ENCODE results near the gene BLNK. TPM values are rescaled to one million over a fixed set of nuclear protein-coding genes. Genes with fewer than 3 reads are reported as not detected.

The BLNK gene
- total and polyA plus RNA-seq, 2 experiments from 2014 or later = 0.32 TPM; not detected in 1

- Histone ChIP-seq H3K36me3 (no peaks in the 10 kb centered on the region), H3K4me1 (ENCODE audit: low read depth) (peaks cover 5% of the 10 kb centered on the region), H3K27me3 (no peaks in the 10 kb centered on the region), H3K27ac (no peak overlapping the region), H3K9me3 (ENCODE audit: low read depth) (no peaks in the 10 kb centered on the region), H3K4me3 (no peak overlapping the region)
- DNase-seq (ENCODE audit: low read depth in 1 of 2, low spot score in 1 of 2) = no peak
- TF ChIP-seq CTCF (IDR thresholded peaks at IDR 0.05; ENCODE audit: low read depth, low read length) = no peak
These were observed 5.1 kb downstream of the BLNK start for GRCh38 chr10:96266118-96266770.

GRCh38 chr10:96264938-96265337 is 6.4 kb downstream of the BLNK start:
- Histone ChIP-seq H3K9me3 (ENCODE audit: low read depth) (no peaks in the 10 kb centered on the region), H3K27ac (no peak overlapping the region), H3K4me1 (ENCODE audit: low read depth) (peaks cover 4% of the 10 kb centered on the region), H3K27me3 (no peaks in the 10 kb centered on the region), H3K4me3 (no peak overlapping the region), H3K36me3 (no peaks in the 10 kb centered on the region)
- DNase-seq (ENCODE audit: low read depth in 1 of 2, low spot score in 1 of 2) = no peak
- no peak for TF ChIP-seq CTCF (IDR thresholded peaks at IDR 0.05; ENCODE audit: low read depth, low read length)

GRCh38 chr10:96263669-96264068 is 7.7 kb downstream of the BLNK start:
- Histone ChIP-seq H3K9me3 (ENCODE audit: low read depth) (no peaks in the 10 kb centered on the region), H3K36me3 (no peaks in the 10 kb centered on the region), H3K4me3 (no peak overlapping the region), H3K4me1 (ENCODE audit: low read depth) (peaks cover 7% of the 10 kb centered on the region), H3K27ac (no peak overlapping the region), H3K27me3 (no peaks in the 10 kb centered on the region)
- DNase-seq (ENCODE audit: low read depth in 1 of 2, low spot score in 1 of 2) = no peak
- TF ChIP-seq CTCF (IDR thresholded peaks at IDR 0.05; ENCODE audit: low read depth, low read length) = no peak

- Histone ChIP-seq H3K27ac (no peak overlapping the region), H3K9me3 (ENCODE audit: low read depth) (no peaks in the 10 kb centered on the region)
- TF ChIP-seq CTCF (IDR thresholded peaks at IDR 0.05; ENCODE audit: low read depth, low read length) = no peak
These were observed 8.2 kb downstream of the BLNK start for GRCh38 chr10:96263176-96263575.

GRCh38 chr10:96261930-96262329 is 9.4 kb downstream of the BLNK start:
- no peak for TF ChIP-seq CTCF (IDR thresholded peaks at IDR 0.05; ENCODE audit: low read depth, low read length)
- H3K9me3 ChIP-seq (ENCODE audit: low read depth) = no peaks in the 10 kb centered on the region
- DNase-seq (ENCODE audit: low read depth in 1 of 2, low spot score in 1 of 2) = no peak
- no peaks in the 10 kb centered on the region for H3K36me3 ChIP-seq
- no peak overlapping the region for H3K4me3 ChIP-seq
- peaks cover 13% of the 10 kb centered on the region for H3K4me1 ChIP-seq (ENCODE audit: low read depth)
- H3K27ac ChIP-seq = no peak overlapping the region
- H3K27me3 ChIP-seq = no peaks in the 10 kb centered on the region

More at GRCh38 chr10:96263176-96263575, 8.2 kb downstream of the BLNK start:
- H3K36me3 ChIP-seq = no peaks in the 10 kb centered on the region
- H3K27me3 ChIP-seq = no peaks in the 10 kb centered on the region
- no peak for DNase-seq (ENCODE audit: low read depth in 1 of 2, low spot score in 1 of 2)
- H3K4me3 ChIP-seq = no peak overlapping the region
- peaks cover 7% of the 10 kb centered on the region for H3K4me1 ChIP-seq (ENCODE audit: low read depth)

All from cardiac muscle cell (in vitro differentiated cells and primary cell).